Activated CD4-positive, alpha-beta T cell treated with anti-CD3 and anti-CD28 coated beads, Interleukin-2, Interleukin-6, amounts not matched to agents 100 ng/mL and 50 ng/mL, durations not matched to agents 16 hours and 8 hours (primary cell): ENCODE results near the gene OR9A2.
"Not testable (repeated sequence)": the region's sequence is repeated elsewhere in the genome, so short reads cannot be mapped to it uniquely, and the experiment has no call there.

Source experiments
- DNase-seq: peaks from one replicate; pipeline ENCODE4 v3.0.0-alpha.2; 2020

Gene OR9A2

DNA sequence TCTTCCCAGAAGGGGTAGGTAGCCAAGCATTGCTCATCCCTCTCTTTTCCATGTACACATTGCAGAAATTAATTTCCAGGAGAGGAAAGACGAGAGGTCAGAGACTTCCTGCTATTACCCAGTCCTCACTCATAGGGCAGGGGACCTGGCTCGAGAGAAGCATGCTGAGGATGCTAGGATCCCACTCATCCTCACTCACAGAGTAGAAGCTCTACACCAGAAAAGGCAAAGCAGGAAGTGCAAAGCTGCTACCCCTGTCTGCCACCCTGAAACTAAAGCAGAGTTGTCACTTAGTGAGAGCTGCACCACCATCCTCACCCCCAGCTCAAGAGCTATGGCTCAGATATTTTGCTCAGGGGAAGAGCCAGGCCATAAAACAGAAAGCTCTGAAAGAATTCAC lies 9.9 kb downstream of the OR9A2 start:
- no peak for DNase-seq

DNA sequence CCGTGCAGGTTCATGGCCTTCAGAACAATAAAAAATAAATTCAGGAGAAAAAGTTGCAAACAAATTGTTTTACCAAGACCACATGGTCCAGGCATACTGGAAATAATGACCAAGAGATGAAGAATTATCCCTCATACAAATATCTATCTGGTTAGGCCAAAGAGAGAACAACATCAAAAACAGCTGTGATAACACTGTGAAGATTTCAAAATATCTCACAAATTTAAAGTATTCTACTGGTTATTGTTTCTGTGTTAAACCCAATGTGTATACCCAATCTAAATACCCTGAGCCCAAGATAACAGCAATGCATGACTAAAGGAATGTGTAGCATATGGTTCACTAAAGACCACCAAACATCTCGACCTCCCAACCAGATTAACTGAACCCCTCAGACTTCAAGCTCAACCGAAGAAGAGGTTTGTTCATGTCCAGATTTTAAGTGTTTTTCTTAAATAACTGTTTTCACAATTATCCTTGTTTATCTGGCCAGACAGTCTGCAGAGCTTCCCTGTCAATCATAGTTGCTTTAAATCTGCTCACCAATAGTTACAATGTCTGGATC lies 10.9 kb downstream of the OR9A2 start:
- DNase-seq: no peak

- no peak for DNase-seq
These were observed 11.8 kb downstream of the OR9A2 start for GRCh38 chr7:143015084-143015483.

GRCh38 chr7:143013893-143014292 lies 13.0 kb downstream of the OR9A2 start:
- no peak for DNase-seq

GRCh38 chr7:143013473-143013872 lies 13.5 kb downstream of the OR9A2 start:
- no peak for DNase-seq

DNA sequence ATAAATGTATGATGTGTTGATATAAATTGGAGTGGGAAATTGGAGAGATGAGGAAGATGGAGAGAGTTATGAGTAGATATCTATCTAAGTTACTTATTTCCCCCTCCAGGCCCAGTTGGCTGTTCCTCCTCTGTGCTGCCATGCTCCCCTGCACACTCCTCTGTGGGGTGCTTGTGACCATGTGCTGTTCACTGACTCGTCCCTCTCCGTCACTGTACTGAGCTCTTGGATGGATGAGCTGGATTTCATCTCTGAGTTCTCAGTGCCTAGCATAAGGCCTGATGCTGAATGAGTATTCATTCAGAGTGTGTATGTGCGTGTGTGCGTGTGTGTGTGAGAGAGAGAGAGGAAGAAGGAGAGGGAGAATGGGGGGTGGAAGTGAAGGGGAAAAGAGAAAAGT lies 14.5 kb downstream of the OR9A2 start:
- no peak for DNase-seq

DNA sequence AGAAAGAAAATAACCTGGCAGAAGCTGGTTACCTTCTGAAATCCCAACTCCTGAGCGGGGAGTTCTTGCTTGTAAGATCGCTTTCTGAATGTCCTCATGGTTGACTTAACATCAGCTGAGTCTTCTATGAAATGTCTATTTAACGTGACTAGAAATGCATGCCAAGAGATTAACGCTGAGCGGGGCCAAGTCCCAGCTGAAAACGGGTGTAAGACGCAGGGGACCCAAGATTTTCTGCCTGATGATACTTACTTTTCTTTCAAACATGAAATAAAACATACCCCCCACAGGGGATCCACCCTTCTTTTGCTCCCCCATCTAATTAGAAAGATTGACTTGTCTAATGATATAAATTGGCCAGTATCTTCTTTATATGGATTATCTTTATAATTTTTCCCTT lies 14.9 kb downstream of the OR9A2 start:
- DNase-seq: no peak

- peak; percentile 85 for DNase-seq
These were observed 18.7 kb downstream of the OR9A2 start for GRCh38 chr7:143008007-143008901.

DNA sequence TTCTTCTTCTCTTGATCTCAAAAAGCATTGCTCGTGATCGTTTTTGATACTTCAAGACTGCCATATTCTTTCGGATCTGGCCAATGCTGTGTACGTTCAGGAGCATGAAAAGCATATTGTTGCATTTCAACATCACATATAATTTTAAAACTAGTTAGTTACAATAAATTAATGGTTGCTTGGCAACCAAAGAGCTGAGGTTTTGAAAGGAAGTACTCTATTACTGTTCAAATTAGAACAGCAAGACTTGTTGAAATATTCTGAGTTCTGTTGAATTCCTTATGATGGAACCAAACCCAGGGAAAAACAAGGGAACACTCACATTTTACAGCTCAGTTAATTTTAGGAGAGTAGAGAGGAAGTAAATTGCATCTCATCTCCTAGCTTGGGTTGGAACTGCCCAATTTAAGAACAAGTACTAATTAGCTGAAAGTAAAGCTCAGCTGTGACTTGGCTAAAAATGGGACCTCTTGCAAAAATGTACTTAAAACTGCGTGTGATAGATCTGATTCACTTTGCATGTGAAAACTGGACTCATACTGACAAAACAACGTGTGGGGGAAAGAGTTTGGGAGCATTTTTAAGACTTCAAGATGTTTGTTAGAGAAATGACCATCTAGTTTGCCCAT lies 21.2 kb downstream of the OR9A2 start:
- DNase-seq: no peak

DNA sequence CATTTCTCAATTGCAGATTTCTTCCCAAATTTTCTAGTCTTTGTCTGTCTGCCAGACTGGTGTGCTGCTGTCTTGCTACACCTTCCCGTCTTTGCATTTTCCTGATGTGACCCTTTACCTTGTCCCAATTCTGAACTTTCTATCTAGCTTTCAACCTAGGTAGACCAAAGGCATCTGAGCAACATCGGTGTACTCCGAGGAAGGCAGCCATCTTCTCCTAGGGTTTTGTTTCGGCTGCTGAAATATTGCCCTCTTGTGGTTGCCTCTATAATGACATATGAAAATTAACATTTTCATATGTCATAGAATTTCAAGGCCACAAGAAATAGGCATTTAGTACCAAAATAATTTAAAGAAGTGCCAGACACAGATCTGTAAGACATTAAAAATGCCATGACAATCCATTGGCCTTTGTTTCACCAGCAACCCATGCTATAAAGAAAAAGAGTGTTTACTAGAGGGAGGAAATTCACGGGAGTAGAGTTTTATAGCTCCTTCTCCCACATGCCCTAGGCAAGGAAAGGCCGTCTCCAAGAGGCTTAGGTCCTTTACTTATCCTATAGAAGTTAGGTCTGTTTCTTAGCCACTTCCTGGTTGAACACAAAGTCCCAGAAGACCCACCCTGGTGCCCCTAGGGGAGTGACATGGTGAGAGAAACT lies 23.4 kb downstream of the OR9A2 start:
- DNase-seq: peak; percentile 72

- no peak for DNase-seq
These were observed 24.0 kb downstream of the OR9A2 start for GRCh38 chr7:143002898-143003297.

- DNase-seq: no peak
These were observed 24.8 kb downstream of the OR9A2 start for GRCh38 chr7:143002106-143002505.

DNA sequence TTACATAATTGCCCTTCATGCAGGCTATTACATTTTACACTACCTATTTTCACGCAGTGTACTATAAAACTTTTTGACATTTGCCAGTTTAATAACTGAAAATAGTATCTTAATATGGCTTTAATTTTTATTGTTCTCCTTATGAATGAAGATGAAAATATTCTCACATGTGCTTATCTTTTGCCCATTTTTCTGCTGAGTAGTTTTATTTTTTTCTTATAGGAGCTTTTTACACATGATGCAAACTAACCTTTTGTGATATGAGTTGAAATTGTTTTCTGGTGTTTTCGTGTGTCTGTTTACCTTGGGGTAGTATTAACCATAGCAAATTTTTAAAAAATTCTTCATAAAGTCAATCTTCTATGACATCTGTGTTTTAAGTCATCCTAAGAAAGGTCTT lies 26.3 kb downstream of the OR9A2 start:
- no peak for DNase-seq

- no peak for DNase-seq
These were observed 27.1 kb downstream of the OR9A2 start for GRCh38 chr7:142999793-143000192.

GRCh38 chr7:142998966-142999365 lies 28.0 kb downstream of the OR9A2 start:
- DNase-seq: no peak

DNA sequence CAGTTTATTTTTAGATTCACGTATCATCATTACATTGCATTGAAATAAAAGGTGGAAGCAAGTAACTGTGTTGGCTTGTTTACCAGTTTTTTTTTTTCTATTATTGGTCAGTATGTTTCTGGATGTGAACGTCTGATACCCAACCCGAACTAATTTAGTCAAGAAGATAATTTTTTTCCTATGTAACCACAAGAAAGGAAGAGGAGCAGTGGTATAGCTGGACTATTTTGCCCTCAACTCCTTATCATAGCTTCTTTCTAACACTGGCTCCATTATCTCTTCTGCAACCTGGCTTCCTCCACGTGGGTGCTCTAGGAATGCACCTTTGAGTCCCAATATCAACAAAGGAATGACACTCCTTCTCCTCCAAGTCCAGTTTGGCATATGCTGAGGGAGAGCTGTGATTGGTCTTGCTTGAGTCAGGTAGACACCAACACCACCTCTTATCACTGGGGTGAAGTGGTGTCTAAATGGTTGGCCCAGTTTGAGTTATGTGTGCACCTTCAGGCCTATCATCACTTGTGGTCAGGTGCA lies 29.4 kb downstream of the OR9A2 start:
- DNase-seq: no peak

DNA sequence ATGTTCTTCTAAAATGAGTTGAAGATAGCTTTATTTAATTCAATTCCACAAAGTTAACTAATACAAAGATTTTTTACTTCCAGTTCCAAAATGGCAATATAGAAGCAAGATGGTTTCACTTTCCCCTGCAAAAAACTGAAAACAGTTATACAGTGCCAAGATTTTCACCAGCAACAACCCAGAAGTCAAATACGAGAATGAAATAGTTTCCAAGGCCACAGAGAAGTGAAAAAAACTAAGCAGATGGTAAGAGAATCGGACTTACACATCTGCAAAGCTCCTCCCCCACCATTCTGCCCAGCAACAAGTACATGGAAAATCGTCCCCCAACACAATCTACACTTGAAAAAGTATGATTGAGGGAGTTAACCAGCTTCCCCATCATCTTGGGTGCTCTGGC lies 34.5 kb downstream of the OR9A2 start:
- no peak for DNase-seq

DNA sequence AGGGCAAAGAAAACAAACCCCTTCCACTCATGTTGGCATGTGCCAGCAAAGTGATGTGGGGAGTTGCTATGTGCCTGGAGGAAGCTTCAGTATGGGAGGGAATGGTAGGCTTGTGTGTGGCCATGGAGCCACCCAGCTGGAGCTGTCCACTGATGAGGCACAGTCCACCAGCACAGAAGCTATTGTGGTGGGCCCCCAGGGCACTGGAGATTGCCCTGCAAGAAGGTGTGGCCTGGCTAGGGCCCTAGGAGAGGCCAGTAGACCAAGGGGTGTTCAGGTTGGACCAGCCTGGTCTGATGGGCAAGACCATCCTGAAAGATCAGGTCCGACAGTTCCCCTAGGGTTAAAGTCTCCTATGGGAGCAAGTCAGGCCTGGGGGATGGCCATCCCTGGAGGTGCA lies 42.6 kb downstream of the OR9A2 start:
- DNase-seq: no peak

DNA sequence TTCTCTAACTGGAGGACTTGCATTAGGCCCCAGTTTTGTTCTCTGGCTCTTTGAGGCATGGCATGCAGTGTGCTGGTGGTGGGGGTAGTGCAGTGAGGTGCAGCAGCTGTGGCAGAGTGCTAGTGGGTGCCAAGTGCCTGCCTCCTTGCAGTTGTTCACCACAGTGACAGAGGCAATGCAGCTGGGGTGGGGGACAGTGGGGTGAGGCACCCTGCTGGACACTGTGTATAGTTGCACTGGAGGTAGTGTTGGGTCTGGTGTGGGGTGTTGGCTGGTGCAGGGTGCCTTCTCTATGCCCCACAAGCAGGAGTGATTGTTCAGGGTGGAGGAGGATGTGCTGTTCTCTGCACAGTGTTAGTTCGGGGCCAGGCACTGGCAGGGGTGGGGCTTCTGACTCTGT lies 43.1 kb downstream of the OR9A2 start:
- DNase-seq: no peak

GRCh38 chr7:142978402-142978801 lies 48.5 kb downstream of the OR9A2 start:
- not testable (repeated sequence) for DNase-seq
